ENCODE results near the gene ACTR3C. TPM values are rescaled to one million over a fixed set of nuclear protein-coding genes. Genes with fewer than 3 reads are reported as not detected.

ACTR3C gene
- total RNA-seq, 1 experiment from 2014 or later, result 4.5 TPM

DNA sequence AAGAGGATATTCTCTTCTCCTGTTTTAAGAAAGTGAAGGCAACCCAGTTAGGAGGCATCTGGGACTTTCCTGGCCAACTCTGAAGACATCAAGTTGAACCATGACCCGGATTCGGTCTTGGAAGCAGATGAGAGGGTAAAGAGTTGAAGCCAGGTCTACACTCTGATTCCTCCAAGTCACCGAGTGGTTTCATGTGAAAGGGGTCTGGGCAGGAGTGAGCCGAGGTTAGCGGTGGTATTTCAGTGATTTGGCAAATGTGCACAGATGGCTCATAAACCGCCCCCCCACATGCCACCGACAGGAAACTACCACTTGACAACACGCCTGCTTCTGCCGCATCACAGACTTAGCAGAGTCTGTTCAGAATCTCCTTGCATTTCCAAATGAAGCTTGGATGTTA is 33.9 kb upstream of the ACTR3C start:
- Histone ChIP-seq H3K27me3 (replicated peaks; ENCODE audit: insufficient read depth, low read depth, low read length, poor library complexity) (no peaks in the 10 kb centered on the region), H3K4me1 (ENCODE audit: insufficient read depth, low read length, poor library complexity, severe bottlenecking) (peaks cover 26% of the 10 kb centered on the region), H3K9me3 (ENCODE audit: low read depth, low read length, poor library complexity, severe bottlenecking) (no peaks in the 10 kb centered on the region), H3K4me3 (ENCODE audit: low read depth, low read length, poor library complexity, severe bottlenecking) (no peak overlapping the region), H3K27ac (ENCODE audit: low read depth, low read length, poor library complexity, severe bottlenecking) (peak overlapping the region; percentile 75), H3K36me3 (ENCODE audit: insufficient read depth, low read length, poor library complexity, severe bottlenecking) (no peaks in the 10 kb centered on the region)
- ChIA-PET CTCF (no interaction called here), POLR2A (ENCODE audit: low non-redundant PET) (interaction anchor here (0.6 kb wide), 1 partner anchor 601 kb away, joined by 4 read pairs; no protein-coding TSS in a partner anchor)
- intact Hi-C loops (cut with micrococcal nuclease; ENCODE audit: unreplicated experiment), result loop anchor here (5.0 kb wide), 1 partner anchor 65 kb away; no protein-coding TSS in a partner anchor
- TSS peak; percentile 51 for BruUV-seq (replicated peaks)
- DNase-seq (ENCODE audit: low spot score), result peak; percentile 88
- TF ChIP-seq, protein P1, sequence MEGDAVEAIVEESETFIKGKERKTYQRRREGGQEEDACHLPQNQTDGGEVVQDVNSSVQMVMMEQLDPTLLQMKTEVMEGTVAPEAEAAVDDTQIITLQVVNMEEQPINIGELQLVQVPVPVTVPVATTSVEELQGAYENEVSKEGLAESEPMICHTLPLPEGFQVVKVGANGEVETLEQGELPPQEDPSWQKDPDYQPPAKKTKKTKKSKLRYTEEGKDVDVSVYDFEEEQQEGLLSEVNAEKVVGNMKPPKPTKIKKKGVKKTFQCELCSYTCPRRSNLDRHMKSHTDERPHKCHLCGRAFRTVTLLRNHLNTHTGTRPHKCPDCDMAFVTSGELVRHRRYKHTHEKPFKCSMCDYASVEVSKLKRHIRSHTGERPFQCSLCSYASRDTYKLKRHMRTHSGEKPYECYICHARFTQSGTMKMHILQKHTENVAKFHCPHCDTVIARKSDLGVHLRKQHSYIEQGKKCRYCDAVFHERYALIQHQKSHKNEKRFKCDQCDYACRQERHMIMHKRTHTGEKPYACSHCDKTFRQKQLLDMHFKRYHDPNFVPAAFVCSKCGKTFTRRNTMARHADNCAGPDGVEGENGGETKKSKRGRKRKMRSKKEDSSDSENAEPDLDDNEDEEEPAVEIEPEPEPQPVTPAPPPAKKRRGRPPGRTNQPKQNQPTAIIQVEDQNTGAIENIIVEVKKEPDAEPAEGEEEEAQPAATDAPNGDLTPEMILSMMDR (conservative IDR thresholded peaks at IDR 0.05; ENCODE audit: low read depth, low read length), result no peak
- no peak for TF ChIP-seq EZH2 (IDR thresholded peaks at IDR 0.05; ENCODE audit: borderline replicate concordance, low read depth, low read length, poor library complexity, severe bottlenecking)

DNA sequence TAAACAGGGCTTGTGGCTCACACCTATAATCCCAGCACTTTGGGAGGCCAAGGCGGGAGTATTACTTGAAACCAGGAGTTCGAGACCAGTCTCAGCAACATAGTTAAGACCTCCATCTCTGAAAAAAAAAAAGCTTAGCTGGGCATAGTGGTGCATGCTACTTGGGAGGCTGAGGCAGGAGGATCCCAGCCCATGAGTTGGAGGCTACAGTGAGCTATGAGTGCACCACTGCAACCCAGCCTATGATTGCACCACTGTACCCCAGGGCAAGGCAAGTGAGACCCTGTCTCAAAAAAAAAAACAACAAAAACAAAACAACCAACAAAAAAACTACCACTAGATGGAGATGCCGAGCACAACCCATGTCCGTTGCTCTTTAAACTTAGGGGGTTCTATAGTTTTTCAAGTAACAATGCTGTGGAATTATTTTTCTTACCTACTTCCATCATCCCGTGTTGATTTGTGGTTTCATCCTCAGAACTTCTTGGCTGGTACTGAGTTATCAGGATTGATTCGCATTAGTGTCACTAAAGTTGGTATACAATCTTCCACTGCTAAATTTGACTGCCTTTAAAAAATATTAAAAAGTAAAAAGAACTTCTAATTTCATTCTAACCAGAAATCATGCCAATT is 33.0 kb upstream of the ACTR3C start:
- BruUV-seq (replicated peaks), result no TSS peak
- H3K36me3 ChIP-seq (ENCODE audit: insufficient read depth, low read length, poor library complexity, severe bottlenecking), result no peaks in the 10 kb centered on the region
- H3K27me3 ChIP-seq (replicated peaks; ENCODE audit: insufficient read depth, low read depth, low read length, poor library complexity), result no peaks in the 10 kb centered on the region
- no peak for TF ChIP-seq EZH2 (IDR thresholded peaks at IDR 0.05; ENCODE audit: borderline replicate concordance, low read depth, low read length, poor library complexity, severe bottlenecking)
- TF ChIP-seq, protein P1 (conservative IDR thresholded peaks at IDR 0.05; ENCODE audit: low read depth, low read length), result peak; percentile 81
- peaks cover 25% of the 10 kb centered on the region for H3K4me1 ChIP-seq (ENCODE audit: insufficient read depth, low read length, poor library complexity, severe bottlenecking)
- intact Hi-C loops (cut with micrococcal nuclease; ENCODE audit: unreplicated experiment), result loop anchor here (5.0 kb wide), 1 partner anchor 66 kb away; no protein-coding TSS in a partner anchor
- peak; percentile 67 for DNase-seq (ENCODE audit: low spot score)
- CTCF ChIA-PET, result interaction anchor here (0.6 kb wide), 1 partner anchor 10 kb away, joined by 5 read pairs; no protein-coding TSS in a partner anchor
- POLR2A ChIA-PET (ENCODE audit: low non-redundant PET), result no interaction called here
- no peaks in the 10 kb centered on the region for H3K9me3 ChIP-seq (ENCODE audit: low read depth, low read length, poor library complexity, severe bottlenecking)
- no peak overlapping the region for H3K27ac ChIP-seq (ENCODE audit: low read depth, low read length, poor library complexity, severe bottlenecking)
- H3K4me3 ChIP-seq (ENCODE audit: low read depth, low read length, poor library complexity, severe bottlenecking), result no peak overlapping the region

DNA sequence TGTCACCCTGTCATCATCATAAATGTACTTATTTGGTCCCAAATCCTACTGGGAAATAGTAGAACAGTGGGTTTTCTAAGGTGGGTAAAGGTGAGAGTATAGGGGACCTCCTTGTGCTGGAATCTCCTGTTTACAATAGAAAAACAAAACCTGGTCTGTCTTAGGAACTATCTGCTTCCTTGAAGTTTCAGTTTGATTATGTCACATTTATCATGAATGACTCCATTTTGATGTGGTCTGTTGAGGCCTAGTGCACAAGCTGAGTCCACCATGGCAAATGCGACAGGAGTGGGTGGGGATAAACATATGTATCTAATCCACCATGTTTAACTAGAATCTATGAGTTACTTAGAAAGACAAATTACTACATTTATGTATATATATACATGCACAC is 32.3 kb upstream of the ACTR3C start:
- H3K9me3 ChIP-seq (ENCODE audit: low read depth, low read length, poor library complexity, severe bottlenecking), result no peaks in the 10 kb centered on the region
- peaks cover 25% of the 10 kb centered on the region for H3K4me1 ChIP-seq (ENCODE audit: insufficient read depth, low read length, poor library complexity, severe bottlenecking)
- no peaks in the 10 kb centered on the region for H3K36me3 ChIP-seq (ENCODE audit: insufficient read depth, low read length, poor library complexity, severe bottlenecking)
- BruUV-seq (replicated peaks), result no TSS peak
- CTCF ChIA-PET, result interaction anchor here (0.7 kb wide), 1 partner anchor 34 kb away, joined by 8 read pairs; no protein-coding TSS in a partner anchor
- POLR2A ChIA-PET (ENCODE audit: low non-redundant PET), result no interaction called here
- H3K4me3 ChIP-seq (ENCODE audit: low read depth, low read length, poor library complexity, severe bottlenecking), result no peak overlapping the region
- H3K27me3 ChIP-seq (replicated peaks; ENCODE audit: insufficient read depth, low read depth, low read length, poor library complexity), result no peaks in the 10 kb centered on the region
- no peak for DNase-seq (ENCODE audit: low spot score)
- TF ChIP-seq, protein P1 (conservative IDR thresholded peaks at IDR 0.05; ENCODE audit: low read depth, low read length), result no peak
- intact Hi-C loops (cut with micrococcal nuclease; ENCODE audit: unreplicated experiment), result loop anchor here (5.0 kb wide), 1 partner anchor 67 kb away; no protein-coding TSS in a partner anchor
- H3K27ac ChIP-seq (ENCODE audit: low read depth, low read length, poor library complexity, severe bottlenecking), result no peak overlapping the region
